GM12801 (cell line): ENCODE results near the gene RUNDC3A.

Experiments
- CTCF ChIP-seq: IDR thresholded peaks from one replicate; pipeline ENCODE4 v1.5.1; 2011; ENCODE audit warnings: control low read depth; ENCODE audit not compliant: insufficient read length; ENCODE audit errors: extremely low read depth

RUNDC3A gene

DNA sequence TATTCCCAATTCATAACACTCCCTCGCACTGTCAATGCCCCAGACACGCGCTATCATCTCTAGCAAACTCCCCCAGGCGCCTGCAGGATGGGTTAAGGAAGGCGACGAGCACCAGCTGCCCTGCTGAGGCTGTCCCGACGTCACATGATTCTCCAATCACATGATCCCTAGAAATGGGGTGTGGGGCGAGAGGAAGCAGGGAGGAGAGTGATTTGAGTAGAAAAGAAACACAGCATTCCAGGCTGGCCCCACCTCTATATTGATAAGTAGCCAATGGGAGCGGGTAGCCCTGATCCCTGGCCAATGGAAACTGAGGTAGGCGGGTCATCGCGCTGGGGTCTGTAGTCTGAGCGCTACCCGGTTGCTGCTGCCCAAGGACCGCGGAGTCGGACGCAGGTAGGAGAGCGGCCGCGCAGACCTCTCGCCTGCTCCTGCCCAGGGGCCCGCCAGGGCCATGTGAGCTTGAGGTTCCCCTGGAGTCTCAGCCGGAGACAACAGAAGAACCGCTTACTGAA, 36.6 kb downstream of the RUNDC3A start, which contains the start of gene GRN:
GRN (plus strand) TSS at position 364 of the 515 bp plus-strand sequence. CDS start 3,863 bp downstream, outside the sequence.
- no peak for TF ChIP-seq CTCF

DNA sequence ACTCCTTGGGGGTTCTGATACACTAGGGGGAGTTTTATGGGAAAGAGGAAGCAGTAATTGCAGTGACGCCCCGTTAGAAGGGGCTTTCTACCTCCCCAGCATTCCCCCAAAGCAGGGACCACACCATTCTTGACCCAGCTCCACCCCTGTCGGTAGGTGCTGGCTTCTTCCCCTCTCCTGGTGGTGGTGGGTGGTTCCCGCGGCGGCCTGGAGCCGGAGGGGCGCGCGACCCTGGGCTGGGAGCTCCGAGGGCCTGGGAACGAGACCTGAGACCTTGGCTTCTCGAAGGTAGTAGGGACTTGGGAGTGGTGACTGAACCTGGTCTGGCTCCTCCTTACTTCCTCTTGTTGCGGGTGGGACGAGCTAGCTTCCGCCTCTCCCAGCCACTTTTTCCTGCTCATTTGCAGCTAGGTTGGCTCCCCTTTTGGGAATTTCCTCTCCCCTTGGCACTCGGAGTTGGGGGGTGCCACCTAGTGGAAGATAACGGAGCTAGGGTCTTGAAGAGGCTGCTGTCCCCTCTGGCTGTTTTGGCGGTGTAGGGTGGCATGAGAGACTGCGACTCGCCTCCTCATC, 37.1 kb downstream of the RUNDC3A start:
- TF ChIP-seq CTCF: no peak

GRCh38 chr17:44346064-44346844, 37.9 kb downstream of the RUNDC3A start:
- TF ChIP-seq CTCF: no peak

GRCh38 chr17:44348234-44348987, 40.0 kb downstream of the RUNDC3A start:
- no peak for TF ChIP-seq CTCF

DNA sequence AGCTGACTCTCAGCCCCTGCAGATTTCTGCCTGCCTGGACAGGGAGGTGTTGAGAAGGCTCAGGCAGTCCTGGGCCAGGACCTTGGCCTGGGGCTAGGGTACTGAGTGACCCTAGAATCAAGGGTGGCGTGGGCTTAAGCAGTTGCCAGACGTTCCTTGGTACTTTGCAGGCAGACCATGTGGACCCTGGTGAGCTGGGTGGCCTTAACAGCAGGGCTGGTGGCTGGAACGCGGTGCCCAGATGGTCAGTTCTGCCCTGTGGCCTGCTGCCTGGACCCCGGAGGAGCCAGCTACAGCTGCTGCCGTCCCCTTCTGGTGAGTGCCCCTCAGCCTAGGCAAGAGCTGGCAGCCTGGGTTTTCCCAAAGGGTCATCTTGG, 40.6 kb downstream of the RUNDC3A start:
- TF ChIP-seq CTCF: no peak

GRCh38 chr17:44349553-44350070, 41.2 kb downstream of the RUNDC3A start:
- TF ChIP-seq CTCF: no peak

DNA sequence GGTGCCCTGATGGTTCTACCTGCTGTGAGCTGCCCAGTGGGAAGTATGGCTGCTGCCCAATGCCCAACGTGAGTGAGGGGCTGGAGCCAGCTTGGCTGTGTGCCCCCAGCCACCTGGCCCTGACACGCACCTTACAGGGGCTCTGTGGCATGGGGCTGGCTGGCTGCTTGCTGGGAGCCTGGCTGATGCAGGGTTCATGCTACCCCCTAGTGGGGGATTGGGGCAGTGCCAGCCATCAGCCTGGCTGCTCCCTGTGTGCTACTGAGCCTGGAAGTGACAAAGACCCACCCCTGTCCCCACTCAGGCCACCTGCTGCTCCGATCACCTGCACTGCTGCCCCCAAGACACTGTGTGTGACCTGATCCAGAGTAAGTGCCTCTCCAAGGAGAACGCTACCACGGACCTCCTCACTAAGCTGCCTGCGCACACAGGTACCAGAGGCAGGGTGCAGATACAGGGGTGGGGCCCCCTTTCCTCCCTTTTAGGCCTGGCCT, 42.4 kb downstream of the RUNDC3A start:
- TF ChIP-seq CTCF: no peak
